Measurements from ENCODE around the gene TNS3. TPM values are rescaled to one million over a fixed set of nuclear protein-coding genes. Genes with fewer than 3 reads are reported as not detected.
"Not testable (repeated sequence)": the region's sequence is repeated elsewhere in the genome, so short reads cannot be mapped to it uniquely, and the experiment has no call there.

Gene TNS3
- total RNA-seq, 4 donors from 2014 or later = 6.6 to 16.0 (median 9.6) TPM

DNA sequence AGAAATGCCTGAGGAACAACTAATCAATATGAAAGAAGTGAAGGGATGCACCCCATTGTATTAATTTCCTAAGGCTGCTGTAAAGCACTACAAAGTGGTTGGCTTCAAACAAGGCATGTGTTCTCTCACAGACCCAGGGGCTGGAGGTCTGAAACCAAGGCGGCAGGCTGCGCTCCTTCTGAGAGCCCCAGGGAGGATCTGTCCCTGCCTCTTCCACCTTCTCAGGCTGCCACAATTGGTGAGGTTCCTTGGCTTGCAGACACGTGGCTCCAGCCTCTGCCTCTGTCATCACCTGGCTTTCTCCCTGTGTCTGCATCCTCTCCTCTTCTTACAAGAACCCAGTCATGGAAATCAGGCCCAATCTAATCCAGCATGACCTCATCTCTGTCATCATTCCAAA, 110.1 kb downstream of the TNS3 start:
- Histone ChIP-seq H3K27ac (no peak overlapping the region), H3K4me3 (no peak overlapping the region), H3K36me3 (no peaks in the 10 kb centered on the region), H3K27me3 (no peaks in the 10 kb centered on the region), H3K9me3 (no peaks in the 10 kb centered on the region), H3K4me1 (peaks cover 7 to 19% (median 9%) of the 10 kb centered on the region in 3 donors)
- WGBS, 2 donors = 69 to 70% methylated on average over 3 of the region's 3 CpGs
- TF ChIP-seq POLR2A (IDR thresholded peaks at IDR 0.05) (no peak), CTCF (IDR thresholded peaks at IDR 0.05) (no peak)
- DNase-seq = no peak
- intact Hi-C loops (cut with DNase I) = no loop called here

- no peaks in the 10 kb centered on the region for H3K36me3 ChIP-seq
- H3K9me3 ChIP-seq = no peaks in the 10 kb centered on the region
- no peak overlapping the region for H3K27ac ChIP-seq
- 85 to 93% methylated on average over 3 to 7 of the region's 9 CpGs for WGBS, 2 donors
- no peak for TF ChIP-seq POLR2A (IDR thresholded peaks at IDR 0.05)
- no peak for TF ChIP-seq CTCF (IDR thresholded peaks at IDR 0.05)
- H3K4me1 ChIP-seq = peaks cover 7 to 17% (median 9%) of the 10 kb centered on the region in 3 donors
- H3K27me3 ChIP-seq = no peaks in the 10 kb centered on the region
- DNase-seq = no peak
- intact Hi-C loops (cut with DNase I) = no loop called here
- H3K4me3 ChIP-seq = no peak overlapping the region
Observed at GRCh38 chr7:47471358-47471703, 110.6 kb downstream of the TNS3 start.

- no peaks in the 10 kb centered on the region for H3K36me3 ChIP-seq
- H3K27ac ChIP-seq = no peak overlapping the region
- H3K9me3 ChIP-seq = no peaks in the 10 kb centered on the region
- H3K4me1 ChIP-seq = peaks cover 7 to 11% (median 9%) of the 10 kb centered on the region in 3 donors
- no peak for DNase-seq
- TF ChIP-seq CTCF (IDR thresholded peaks at IDR 0.05) = no peak
- TF ChIP-seq POLR2A (IDR thresholded peaks at IDR 0.05) = no peak
- no peak overlapping the region for H3K4me3 ChIP-seq
- intact Hi-C loops (cut with DNase I) = no loop called here
- H3K27me3 ChIP-seq = no peaks in the 10 kb centered on the region
- 73 to 76% methylated on average over 9 to 11 of the region's 13 CpGs for WGBS, 2 donors
Observed at GRCh38 chr7:47470567-47471357, 111.1 kb downstream of the TNS3 start.

DNA sequence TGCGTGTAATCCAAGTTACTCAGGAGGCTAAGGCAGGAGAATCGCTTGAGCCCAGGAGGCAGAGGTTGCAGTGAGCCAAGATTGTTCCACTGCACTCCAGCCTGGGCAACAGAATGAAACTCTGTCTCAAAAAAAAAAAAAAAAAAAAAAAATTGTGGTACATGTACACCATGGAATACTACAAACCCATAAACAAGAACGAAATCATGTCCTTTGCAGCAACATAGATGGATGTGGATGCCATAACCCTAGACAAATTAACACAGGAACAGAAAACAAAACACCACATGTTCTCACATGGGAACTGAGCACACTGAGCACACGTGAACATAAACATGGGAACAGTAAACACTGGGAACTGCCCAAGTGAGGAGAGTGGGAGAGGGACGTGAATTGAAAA, 112.1 kb downstream of the TNS3 start:
- H3K36me3 ChIP-seq; H3K27ac ChIP-seq; H3K9me3 ChIP-seq; H3K27me3 ChIP-seq; DNase-seq; H3K4me3 ChIP-seq; intact Hi-C loops (cut with DNase I); H3K4me1 ChIP-seq: not testable (repeated sequence)
- 81 to 87% methylated on average over 5 of the region's 5 CpGs for WGBS, 2 donors

DNA sequence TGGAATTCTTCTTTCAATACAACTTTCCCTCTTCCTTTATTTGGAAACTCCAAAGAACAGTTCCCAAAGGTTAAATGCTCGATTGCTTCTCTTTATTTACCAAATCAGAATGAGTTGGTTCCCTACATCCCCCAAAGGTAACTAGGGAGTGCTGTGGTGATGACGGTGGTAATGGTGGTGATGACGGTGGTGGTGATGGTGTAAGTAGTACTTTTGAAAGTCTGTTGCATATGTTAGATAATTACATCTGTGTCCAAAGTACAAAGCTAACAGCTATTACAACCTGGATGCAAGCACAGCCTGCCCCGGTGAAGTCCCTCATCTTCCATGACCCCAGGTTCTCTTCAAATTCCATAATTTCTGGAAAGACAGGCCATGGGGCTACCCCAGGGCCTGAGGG, 115.1 kb downstream of the TNS3 start:
- no peaks in the 10 kb centered on the region for H3K9me3 ChIP-seq
- DNase-seq = no peak
- H3K27me3 ChIP-seq = no peaks in the 10 kb centered on the region
- TF ChIP-seq CTCF (IDR thresholded peaks at IDR 0.05) = no peak
- TF ChIP-seq POLR2A (IDR thresholded peaks at IDR 0.05) = no peak
- WGBS, 2 donors = 85 to 89% methylated on average over 4 of the region's 4 CpGs
- no peaks in the 10 kb centered on the region for H3K36me3 ChIP-seq
- H3K4me3 ChIP-seq = no peak overlapping the region
- H3K27ac ChIP-seq = no peak overlapping the region
- intact Hi-C loops (cut with DNase I) = no loop called here
- H3K4me1 ChIP-seq = no peaks in the 10 kb centered on the region

GRCh38 chr7:47465191-47465590, 116.7 kb downstream of the TNS3 start:
- no peaks in the 10 kb centered on the region for H3K27me3 ChIP-seq
- WGBS, 2 donors = 77 to 80% methylated on average over 6 of the region's 7 CpGs
- TF ChIP-seq CTCF (IDR thresholded peaks at IDR 0.05) = no peak
- TF ChIP-seq POLR2A (IDR thresholded peaks at IDR 0.05) = no peak
- H3K36me3 ChIP-seq = no peaks in the 10 kb centered on the region
- peaks cover 0 to 9% (median 0%) of the 10 kb centered on the region in 3 donors for H3K4me1 ChIP-seq
- intact Hi-C loops (cut with DNase I) = no loop called here
- no peak for DNase-seq
- H3K4me3 ChIP-seq = no peak overlapping the region
- no peaks in the 10 kb centered on the region for H3K9me3 ChIP-seq
- H3K27ac ChIP-seq = no peak overlapping the region
